Tibial nerve (tissue), 4 donors: Measurements from ENCODE around the gene KIZ.

Experiments used
- EP300 ChIP-seq, 2 donors: sonication (generic); formaldehyde crosslinking; IDR thresholded peaks; one replicate each; pipeline ENCODE4 v1.6.1; 2017; ENCODE audit warnings: antibody characterized with exemption in 2 of 2, mild to moderate bottlenecking in 1 of 2
- POLR2A ChIP-seq, 2 donors: fragments of 450-650 bp; IDR thresholded peaks; one replicate each; pipeline ENCODE4 v1.6.1; 2017; ENCODE audit warnings: antibody characterized with exemption in 2 of 2, mild to moderate bottlenecking in 2 of 2, moderate library complexity in 2 of 2
- TF ChIP-seq, protein P1 (sequence below), 5 experiments: fragments of 200-600 bp in 3 of 5; fragments of 450-650 bp in 2 of 5; sonication (generic) in 3 of 5; IDR thresholded peaks; one replicate each; pipeline ENCODE4 v1.5.1; 2016 to 2019; ENCODE audit warnings: antibody characterized with exemption in 5 of 5, mild to moderate bottlenecking in 3 of 5, moderate library complexity in 2 of 5

GRCh38 chr20:21147593-21147992 is 21.7 kb downstream of the KIZ start:
- TF ChIP-seq, protein P1, sequence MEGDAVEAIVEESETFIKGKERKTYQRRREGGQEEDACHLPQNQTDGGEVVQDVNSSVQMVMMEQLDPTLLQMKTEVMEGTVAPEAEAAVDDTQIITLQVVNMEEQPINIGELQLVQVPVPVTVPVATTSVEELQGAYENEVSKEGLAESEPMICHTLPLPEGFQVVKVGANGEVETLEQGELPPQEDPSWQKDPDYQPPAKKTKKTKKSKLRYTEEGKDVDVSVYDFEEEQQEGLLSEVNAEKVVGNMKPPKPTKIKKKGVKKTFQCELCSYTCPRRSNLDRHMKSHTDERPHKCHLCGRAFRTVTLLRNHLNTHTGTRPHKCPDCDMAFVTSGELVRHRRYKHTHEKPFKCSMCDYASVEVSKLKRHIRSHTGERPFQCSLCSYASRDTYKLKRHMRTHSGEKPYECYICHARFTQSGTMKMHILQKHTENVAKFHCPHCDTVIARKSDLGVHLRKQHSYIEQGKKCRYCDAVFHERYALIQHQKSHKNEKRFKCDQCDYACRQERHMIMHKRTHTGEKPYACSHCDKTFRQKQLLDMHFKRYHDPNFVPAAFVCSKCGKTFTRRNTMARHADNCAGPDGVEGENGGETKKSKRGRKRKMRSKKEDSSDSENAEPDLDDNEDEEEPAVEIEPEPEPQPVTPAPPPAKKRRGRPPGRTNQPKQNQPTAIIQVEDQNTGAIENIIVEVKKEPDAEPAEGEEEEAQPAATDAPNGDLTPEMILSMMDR (IDR thresholded peaks at IDR 0.05): no peak
- TF ChIP-seq POLR2A (IDR thresholded peaks at IDR 0.05): no peak
- no peak for TF ChIP-seq EP300 (IDR thresholded peaks at IDR 0.05)
